IPS-NIHi11 (cell line): ENCODE data around the gene STBD1.
"Not testable (repeated sequence)": the region's sequence is repeated elsewhere in the genome, so short reads cannot be mapped to it uniquely, and the experiment has no call there.

ENCODE experiments used
- DNase-seq: peaks from one replicate; pipeline ENCODE4 v3.0.0; 2012; ENCODE audit warnings: mixed read lengths, low spot score

The STBD1 gene

GRCh38 chr4:76283900-76284299 is 22.6 kb upstream of the STBD1 start:
- no peak for DNase-seq

GRCh38 chr4:76287811-76288210 is 18.7 kb upstream of the STBD1 start:
- DNase-seq, result not testable (repeated sequence)

DNA sequence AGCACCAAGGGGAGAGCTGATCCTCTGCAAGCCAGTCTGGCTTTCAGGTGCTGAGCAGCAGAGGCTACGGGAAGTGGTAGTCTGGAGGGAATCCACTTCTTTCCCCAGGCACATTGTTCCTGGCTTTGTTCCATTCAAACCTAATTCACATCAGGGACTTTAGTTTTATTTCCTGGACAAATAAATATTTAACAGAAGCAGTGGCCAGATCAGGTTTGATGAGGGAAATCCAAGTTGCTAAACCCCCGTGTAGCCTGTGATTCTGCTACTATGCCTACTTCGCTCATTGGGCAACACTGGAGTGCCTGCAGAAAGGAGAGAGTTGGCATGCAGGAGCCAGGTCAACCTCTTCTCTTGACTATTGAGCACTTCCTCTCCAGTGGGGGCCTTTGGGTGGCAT is 13.8 kb upstream of the STBD1 start:
- DNase-seq, result no peak

DNA sequence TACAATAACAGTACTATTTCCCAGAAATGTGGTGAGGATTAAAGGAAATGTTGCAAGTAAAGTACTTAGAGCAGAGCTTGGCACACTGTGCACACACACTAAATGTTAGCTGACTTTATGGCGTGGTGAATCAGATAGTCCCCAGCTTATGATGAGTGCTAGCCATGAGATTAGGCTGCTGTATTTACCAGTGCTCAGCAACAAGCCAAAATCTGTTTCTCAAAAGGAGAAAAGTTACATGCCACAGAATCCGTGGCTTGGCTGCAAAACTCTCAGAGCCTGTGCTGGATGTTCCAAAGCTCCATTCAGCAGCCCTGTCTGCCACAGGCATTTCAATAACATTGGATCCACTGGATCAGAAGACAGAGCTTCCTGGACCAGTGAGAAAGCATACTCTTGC is 12.8 kb upstream of the STBD1 start:
- DNase-seq, result no peak

GRCh38 chr4:76296286-76296820 is 10.2 kb upstream of the STBD1 start:
- DNase-seq, result no peak

GRCh38 chr4:76298227-76298626 is 8.3 kb upstream of the STBD1 start:
- no peak for DNase-seq

- DNase-seq, result no peak
Observed at GRCh38 chr4:76300012-76300411, 6.5 kb upstream of the STBD1 start.

DNA sequence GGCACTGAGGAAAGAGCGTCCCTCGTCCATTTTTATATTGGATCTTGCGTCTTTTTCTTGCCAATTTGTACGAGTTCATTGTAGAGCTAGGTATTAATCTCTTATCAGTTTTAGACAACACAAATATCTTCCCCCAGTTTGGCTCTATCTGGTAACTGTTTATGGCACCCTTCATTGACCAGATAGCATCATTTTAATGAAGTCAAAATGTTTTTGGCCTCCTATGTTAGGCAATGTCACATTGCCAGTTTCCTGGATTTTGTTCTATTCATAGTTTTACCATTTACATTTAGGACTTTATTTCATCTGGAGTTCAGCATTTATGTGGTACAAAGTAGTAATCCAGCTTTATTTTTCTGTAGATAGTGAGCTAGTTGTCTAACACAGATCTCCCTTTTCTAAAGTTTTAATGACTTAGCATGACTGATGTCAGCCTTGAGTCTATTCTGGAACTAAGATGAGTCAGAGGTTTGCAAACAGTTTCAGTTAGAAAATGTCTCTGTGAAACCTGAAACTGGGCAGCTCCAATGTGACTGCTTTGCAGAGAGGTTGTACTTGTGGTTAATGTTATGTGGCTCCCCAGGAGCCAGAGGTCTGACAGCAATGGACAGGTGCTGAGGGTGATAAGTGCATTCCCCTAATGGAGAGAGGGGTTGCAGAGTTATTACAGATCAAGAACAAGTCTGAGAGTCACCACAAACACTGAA is 5.3 kb upstream of the STBD1 start:
- DNase-seq, result peak; percentile 23

- DNase-seq, result no peak
Observed at GRCh38 chr4:76301775-76302162, 4.8 kb upstream of the STBD1 start.

DNA sequence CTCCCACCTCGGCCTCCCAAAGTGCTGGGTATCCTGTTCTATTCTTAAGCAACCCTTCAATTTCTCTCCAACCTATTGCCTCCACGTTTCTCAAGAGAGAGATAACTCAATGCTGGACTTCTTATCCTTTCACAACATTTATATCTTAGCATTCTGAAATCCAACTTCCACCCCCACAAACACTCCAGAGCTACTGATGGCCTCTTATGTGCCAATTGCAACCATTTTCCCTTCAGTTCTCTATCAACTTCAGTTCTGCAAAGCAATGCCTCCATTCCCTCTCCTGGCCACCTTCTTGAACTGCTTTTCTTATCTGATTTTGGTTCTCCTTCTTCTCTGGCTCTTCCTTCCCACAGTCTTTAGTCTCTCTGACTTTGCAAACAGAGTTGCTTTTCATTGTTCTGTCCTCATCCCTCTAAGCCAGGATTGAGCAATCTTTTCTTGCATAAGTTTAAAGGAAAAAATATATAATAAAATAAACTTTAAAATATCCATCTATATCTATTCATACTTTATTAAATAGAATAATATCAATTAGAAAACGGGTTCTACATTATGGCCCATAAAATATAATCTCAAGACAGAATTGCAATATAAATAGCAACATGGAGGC is 3.6 kb upstream of the STBD1 start:
- no peak for DNase-seq

DNA sequence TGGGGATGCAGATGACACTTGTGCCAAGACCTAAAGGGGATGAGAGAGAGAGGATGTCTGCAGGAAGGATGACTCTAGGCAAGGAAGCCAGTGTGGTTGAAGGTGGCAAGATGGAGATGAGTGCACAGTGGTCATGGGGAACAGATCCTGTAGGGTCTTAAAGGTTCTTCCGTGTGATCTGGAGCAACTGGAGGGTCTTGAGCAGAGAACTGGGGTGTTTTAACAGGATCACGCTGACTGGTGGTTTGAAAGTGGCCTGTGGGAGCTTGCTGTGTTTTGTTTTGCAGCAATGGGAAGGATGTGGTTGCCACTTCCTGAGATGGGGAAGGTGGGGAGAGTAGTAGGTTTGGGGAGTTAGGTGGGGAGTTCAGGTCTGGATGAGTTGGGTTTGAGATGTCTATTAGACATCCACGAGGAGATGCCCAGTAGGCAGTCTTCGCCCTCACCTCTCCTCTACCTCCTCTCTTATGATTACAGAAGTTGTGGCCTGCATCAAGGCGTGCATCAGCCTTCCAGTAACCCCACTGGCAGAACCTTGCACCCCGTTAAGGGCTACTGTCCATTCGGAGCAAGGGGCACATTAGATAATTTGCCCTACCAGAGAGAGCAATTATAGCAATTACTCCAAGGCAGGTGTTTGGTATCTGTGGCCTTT is 1.4 kb upstream of the STBD1 start:
- DNase-seq, result no peak

GRCh38 chr4:76306882-76307659 is 538 bp downstream of the STBD1 start:
- DNase-seq, result peak; percentile 86

DNA sequence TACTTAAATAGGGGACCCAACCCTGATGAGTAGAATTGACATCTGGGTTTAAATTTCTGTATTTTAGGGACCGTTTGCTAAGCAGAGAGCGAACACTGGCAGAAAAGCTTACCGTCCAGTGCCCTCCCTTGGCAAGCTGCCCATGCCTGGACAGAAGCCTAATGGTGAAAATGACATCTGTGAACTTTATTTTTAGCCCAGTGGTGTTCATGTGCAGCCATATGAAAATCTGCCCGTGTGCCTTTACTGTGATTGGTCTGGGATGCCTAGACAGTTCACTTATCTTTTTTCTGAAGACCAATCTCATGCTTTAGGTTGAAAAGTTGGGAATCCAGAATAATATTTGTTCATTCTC is 1.1 kb downstream of the STBD1 start:
- no peak for DNase-seq

- no peak for DNase-seq
Observed at GRCh38 chr4:76308548-76308947, 2.0 kb downstream of the STBD1 start.

GRCh38 chr4:76309939-76310550 is 3.5 kb downstream of the STBD1 start:
- no peak for DNase-seq

DNA sequence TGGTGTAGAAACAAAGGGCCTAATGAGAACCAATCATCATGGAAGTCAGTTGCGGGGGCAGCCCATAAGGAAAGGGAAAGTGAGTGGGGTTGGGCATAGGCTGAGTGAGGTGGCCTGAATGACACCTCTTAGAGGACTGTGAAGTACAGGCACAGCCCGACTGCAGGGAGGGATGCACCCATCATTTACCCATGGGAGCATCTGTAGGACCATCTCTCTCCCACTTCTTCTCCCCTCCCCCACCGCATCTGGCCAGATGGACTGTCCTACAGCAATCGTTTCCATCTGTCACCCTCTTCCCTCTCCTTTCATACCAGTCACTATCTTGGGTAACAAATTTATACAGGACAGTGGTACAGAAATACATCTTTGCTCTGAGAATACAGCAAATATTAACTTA is 4.2 kb downstream of the STBD1 start:
- DNase-seq, result no peak

DNA sequence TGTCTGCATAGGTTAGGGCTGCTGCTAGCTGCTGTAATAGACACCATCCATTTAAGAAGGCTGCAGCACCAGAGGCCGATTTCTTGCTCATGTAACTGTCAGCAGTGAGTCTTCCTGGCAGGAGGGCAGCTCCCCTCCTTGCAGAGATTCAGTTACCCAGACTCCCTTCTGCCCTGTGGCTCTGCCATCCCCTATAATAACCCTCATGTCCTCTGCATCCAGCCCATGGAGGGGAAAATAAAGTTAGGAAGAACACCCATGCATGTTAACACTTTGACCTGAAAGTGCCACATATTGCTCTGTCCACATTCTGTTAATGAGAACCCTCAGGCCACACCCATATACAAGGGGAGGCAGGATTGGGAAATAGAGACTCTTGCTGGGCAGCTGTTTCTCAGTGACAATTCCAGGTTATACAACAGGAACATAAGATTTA is 5.4 kb downstream of the STBD1 start:
- no peak for DNase-seq

DNA sequence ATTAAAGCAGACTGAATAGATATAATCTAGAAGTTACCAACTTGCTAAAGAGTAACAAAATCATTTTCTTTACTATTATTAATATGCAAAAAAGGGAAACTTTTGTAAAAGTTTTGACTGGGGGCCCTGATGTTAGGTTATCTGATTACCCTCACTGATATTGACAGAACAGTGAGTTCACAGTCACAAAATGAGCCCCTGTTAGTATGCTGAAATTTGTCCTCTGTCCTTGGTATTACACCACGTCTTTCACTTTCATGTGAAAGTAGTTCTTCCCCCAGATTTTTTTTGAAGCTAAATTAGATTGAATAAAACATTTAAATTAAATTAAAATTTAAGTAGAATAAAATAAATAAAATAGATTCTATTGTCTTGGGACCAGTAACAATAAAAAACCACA is 5.9 kb downstream of the STBD1 start:
- no peak for DNase-seq

- DNase-seq, result no peak
Observed at GRCh38 chr4:76313547-76313946, 7.0 kb downstream of the STBD1 start.

- DNase-seq, result no peak
Observed at GRCh38 chr4:76315267-76315918, 8.9 kb downstream of the STBD1 start.

GRCh38 chr4:76316131-76316530 is 9.6 kb downstream of the STBD1 start:
- no peak for DNase-seq

DNA sequence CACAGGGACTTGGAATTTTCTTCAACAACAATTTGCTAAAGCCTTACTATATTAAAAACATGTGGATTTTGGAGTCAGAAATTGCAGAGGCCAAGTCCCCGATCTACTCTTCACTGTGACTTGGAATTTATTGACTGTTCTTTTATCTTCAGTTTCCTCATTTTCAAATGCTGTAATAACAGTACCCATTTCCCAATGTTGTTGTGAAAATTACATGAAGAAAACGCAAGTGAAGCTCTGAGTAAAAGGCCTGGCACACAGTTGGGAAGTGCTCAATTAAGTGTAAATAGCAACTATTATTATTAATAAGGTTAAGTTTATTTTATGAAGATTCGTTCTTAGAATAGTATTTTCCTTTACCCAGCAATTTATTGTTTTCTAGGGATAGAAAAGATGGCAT is 15.7 kb downstream of the STBD1 start:
- no peak for DNase-seq
